A172 (cell line): ENCODE measurements around the gene AOAH. TPM values are rescaled to one million over a fixed set of nuclear protein-coding genes. Genes with fewer than 3 reads are reported as not detected.
"Not testable (repeated sequence)": the region's sequence is repeated elsewhere in the genome, so short reads cannot be mapped to it uniquely, and the experiment has no call there.

ENCODE experiments used
- DNase-seq: peaks from one replicate; pipeline ENCODE4 v3.0.0-alpha.2; 2015; ENCODE audit warnings: low spot score
- total RNA-seq: library from RNA; depleted of rRNA; stranded (reverse); fragments of >200 nt; shearing (Covaris generic); gene quantifications from 2 replicates; pipeline ENCODE4 v1.2.3, GENCODE V29; 2014

Gene AOAH
- total RNA-seq, 1 experiment from 2014 or later = 0.64 TPM

- DNase-seq = no peak
These were observed 15.1 kb upstream of the AOAH start for GRCh38 chr7:36739351-36739750.

GRCh38 chr7:36736899-36737211 lies 12.6 kb upstream of the AOAH start:
- DNase-seq = no peak

- DNase-seq = no peak
These were observed 12.0 kb upstream of the AOAH start for GRCh38 chr7:36736090-36736898.

DNA sequence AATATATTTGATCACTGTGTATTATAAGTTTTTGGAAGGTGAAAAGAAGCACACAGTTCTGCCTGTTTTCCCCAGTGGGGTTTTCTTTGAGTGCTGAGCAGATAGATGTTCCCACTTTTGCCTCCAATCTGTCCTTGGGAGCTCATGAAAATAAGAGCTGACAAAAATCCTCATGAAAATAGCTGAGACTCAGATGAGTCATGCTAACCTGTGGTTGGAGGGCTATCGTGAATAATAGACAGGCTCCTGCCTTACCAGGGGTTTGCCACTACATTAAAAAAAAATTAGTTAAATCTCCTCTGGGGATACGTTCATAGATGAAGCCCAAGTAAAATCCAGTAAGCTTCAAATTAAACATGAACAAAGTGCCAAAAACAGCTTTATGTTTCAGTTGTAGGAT lies 10.9 kb upstream of the AOAH start:
- DNase-seq = peak; percentile 59

- DNase-seq = no peak
These were observed 10.4 kb upstream of the AOAH start for GRCh38 chr7:36734731-36735130.

GRCh38 chr7:36733411-36733810 lies 9.1 kb upstream of the AOAH start:
- no peak for DNase-seq

DNA sequence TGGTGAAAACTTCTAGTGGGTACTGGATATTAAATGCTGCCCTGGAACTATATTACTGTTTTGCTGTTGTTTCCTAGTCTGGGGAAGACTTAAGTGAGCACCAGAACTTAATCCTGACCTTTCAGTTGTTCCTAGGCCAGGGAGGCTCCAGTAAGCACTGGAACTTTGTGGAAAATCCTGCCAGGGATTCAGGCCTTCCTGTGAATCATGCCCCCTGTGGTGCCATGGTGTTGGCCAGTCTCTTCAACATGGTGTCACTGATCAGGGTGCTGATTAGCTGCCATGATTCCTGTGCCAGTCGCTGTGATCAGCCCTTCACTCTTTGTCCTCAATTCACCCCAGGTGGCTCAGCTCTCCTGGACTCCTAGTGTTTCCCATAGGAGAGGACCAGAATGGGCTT lies 8.5 kb upstream of the AOAH start:
- peak; percentile 87 for DNase-seq

DNA sequence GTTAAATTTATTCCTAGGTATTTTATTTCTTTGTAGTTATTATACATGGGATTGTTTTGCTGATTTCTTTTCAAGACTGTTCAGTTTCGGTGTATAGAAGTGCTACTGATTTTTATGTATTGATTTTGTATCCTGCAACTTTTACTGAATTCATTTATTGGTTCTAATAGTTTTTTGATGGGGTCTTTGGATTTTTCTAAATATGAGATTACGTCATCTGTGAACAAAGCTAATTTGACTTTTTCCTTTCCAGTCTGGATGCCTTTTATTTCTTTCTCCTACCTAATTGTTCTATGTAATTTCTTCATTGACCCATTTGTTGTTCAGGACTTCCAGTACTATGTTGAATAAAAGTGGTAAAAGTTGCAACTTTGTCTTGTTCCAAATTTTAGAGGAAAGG lies 5.8 kb upstream of the AOAH start:
- DNase-seq = no peak

GRCh38 chr7:36728143-36728542 lies 3.8 kb upstream of the AOAH start:
- DNase-seq = no peak

- no peak for DNase-seq
These were observed 2.7 kb upstream of the AOAH start for GRCh38 chr7:36726806-36727503.

DNA sequence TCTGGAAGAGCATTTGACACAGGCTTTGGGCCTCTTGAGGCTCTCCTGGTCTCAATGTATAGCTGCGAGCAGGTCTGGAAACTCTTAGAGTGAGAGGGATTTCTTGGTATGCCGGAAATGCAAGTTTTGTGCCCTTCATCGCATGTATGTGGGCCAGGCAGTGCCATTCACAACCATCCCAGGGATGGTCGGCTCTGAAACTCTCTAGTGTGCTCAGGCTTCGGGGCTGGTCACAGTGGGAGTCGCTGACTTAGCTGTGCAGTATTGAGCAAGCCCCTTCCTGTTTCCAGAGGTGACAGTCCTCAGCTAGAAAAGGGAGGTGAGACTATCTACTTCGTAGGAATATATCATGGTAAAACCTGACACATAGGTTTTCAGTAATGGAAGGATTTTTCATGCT lies 2.0 kb upstream of the AOAH start:
- DNase-seq = no peak

- no peak for DNase-seq
These were observed 702 bp upstream of the AOAH start for GRCh38 chr7:36724996-36725395.

DNA sequence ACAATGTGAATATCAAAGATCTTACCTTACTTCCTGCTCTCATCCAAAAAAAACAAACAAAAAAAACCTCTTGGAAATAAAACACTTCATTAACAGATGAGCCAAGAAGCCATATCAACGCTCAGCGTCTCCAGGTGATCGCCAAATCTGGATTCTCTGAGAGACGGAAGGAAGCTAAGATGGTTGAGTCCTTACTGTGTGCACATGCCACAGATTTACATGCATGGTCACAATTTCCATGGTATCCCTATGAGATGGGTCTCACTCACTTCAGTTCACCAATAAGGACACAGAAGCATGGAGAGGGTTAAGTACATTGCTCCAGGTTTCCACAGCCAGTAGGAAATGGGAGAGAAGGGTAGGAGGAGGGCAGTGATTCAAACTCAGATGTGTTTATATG lies 1.0 kb downstream of the AOAH start:
- DNase-seq = no peak

DNA sequence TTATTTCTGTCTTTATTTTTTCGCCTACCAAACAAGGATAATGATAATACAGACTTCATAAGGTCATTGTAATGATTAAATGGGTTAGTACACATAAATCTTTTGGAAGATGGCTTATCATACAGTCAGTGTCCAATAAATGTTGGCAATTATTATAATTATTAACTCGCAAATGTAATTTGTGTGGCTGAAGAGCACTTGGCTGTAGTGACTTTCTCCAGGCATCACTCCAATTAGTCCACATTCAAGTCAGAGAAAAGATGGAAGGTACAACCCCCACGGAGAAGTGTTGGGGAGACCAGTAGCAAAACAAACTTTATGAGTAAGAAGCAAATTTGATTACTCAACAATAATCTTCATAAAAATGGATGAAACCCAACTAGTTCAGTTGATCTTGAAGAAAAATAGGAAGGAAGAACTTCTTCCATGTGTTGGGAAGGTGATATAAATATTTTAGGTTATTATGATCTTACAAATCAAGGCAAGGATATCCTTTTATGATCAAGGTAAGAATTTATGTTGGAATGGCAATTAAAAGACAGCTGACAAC lies 5.1 kb downstream of the AOAH start:
- DNase-seq = no peak

DNA sequence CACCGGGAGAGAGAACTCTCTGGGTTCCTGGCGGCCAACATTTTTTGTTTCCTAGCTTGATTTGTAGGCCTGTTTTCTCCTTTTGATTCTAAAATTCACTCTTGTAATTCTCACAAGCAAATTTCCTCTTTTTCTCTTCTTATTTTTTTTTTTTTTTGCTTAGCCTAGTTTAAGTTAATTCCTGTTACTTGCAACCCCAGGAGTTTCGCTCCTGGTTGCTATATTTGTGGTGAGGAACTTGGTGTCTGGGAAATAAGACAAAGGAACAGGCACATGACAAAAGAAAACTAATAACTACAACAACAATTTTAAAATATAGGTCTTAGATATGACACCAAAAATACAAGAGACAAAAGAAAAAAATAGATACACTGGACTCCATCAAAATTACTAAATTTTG lies 6.7 kb downstream of the AOAH start:
- DNase-seq = no peak

- not testable (repeated sequence) for DNase-seq
These were observed 7.5 kb downstream of the AOAH start for GRCh38 chr7:36716802-36717201.

DNA sequence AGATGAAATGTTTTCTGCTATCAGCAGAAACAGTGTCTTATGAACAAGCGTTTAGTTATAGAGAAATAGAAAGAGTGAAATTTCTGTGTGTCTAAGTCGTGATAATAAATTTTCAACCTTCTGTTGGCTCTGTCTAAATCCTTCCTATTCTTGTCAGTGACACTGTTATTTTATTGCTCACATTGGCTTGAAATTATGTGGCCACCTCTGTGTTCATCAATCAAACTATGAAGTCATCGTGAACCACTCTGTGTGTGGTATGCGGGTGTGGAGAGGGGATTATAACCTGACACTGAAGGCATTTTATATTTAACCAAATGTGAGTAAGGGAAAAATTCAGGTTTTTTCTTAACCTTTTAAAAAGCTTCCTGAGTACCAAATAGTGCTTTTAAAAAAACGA lies 12.3 kb downstream of the AOAH start:
- peak; percentile 64 for DNase-seq

GRCh38 chr7:36711256-36711655 lies 13.0 kb downstream of the AOAH start:
- peak; percentile 29 for DNase-seq

DNA sequence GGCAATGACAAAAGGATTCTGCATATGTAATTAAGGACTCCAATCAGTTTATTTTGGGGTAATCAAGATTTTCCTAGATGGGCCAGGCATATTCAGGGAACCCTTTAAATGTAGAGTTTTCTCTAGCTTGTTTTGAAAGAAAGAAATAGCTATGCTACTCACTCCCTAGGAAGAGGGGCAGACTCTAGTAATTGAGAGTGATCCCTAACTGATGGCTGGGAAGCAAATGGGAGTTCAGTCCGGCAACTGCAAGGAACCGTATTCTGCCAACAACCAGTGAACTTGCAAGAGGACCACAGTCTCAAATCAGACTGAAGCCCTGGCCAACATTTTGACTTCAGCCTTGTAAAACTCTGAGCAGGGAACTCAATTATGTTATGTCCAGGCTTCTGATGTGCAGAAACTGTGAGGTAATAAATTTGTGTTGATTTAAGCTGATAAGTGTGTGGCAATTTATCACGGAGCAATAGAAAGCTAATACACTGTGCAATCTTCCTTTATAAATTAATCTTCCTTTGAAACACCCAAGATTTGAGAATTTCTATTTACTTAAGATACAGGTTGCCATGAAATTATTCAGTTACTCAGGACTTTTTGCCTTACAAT lies 14.0 kb downstream of the AOAH start:
- no peak for DNase-seq

- DNase-seq = no peak
These were observed 15.5 kb downstream of the AOAH start for GRCh38 chr7:36708767-36709166.

DNA sequence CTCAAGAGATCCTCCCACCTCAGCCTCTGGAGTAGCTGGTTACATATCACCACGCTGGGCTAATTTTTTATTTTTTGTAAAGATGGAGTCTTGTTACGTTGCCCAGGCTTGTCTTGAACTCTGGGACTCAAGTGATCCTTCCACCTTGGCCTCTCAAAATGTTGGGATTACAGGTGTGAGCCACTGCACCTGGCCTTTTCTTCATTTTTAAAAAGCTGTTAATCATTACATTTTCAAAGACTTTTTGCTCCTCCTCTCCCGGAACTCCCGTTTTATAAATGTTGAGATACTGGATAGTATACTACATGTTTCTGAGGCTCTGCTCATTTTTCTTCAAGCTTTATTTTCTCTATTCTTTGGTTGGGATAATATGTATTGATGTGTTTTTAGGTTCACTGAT lies 16.4 kb downstream of the AOAH start:
- no peak for DNase-seq

GRCh38 chr7:36707465-36707864 lies 16.8 kb downstream of the AOAH start:
- no peak for DNase-seq

DNA sequence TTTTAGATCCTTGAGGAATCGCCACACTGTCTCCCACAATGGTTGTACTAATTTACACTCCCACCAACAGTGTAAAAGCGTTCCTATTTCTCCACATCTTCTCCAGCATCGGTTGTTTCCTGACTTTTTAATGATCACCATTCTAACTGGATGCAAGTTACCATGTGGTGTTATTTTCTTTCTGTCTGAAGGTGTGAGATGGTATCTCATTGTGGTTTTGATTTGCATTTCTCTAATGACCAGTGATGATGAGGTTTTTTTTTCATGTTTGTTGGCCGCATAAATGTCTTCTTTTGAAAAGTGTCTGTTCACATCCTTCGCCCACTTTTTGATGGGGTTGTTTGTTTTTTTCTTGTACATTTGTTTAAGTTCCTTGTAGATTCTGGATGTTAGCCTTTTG lies 20.4 kb downstream of the AOAH start:
- DNase-seq = not testable (repeated sequence)
